ELR (cell line): ENCODE results near the gene CKMT1B.
"Not testable (repeated sequence)": the region's sequence is repeated elsewhere in the genome, so short reads cannot be mapped to it uniquely, and the experiment has no call there.

ENCODE experiments used
- DNase-seq: peaks from one replicate; pipeline ENCODE4 v3.0.0-alpha.2; 2015; ENCODE audit warnings: low read depth

CKMT1B gene

GRCh38 chr15:43638464-43639204, 44.8 kb downstream of the CKMT1B start:
- DNase-seq: not testable (repeated sequence)
